HG02943 (cell line): ENCODE measurements around the gene HOXD11.

Experiments
- ATAC-seq: cut with Tn5 transposase; IDR thresholded peaks from one replicate; pipeline ENCODE4 v1.9.1; 2021; ENCODE audit warnings: mild to moderate bottlenecking, low read depth, moderate library complexity; ENCODE audit not compliant: unreplicated experiment

The HOXD11 gene

GRCh38 chr2:176158855-176159662 is 52.0 kb downstream of the HOXD11 start:
- ATAC-seq: no peak
